SK-N-SH (cell line): ENCODE results near the gene LMAN1L.

ENCODE experiments used
- EP300 ChIP-seq, 2 experiments: IDR thresholded peaks; 2 replicates each; pipeline versions ENCODE4 v1.4.0 to v1.6.1; 2012; ENCODE audit warnings: borderline replicate concordance in 1 of 2, low read depth in 1 of 2, low read length in 1 of 2
- EZH2phosphoT487 ChIP-seq: fragments of 200-600 bp; sonication (generic); IDR thresholded peaks from 2 replicates; pipeline ENCODE4 v1.6.1; 2017; ENCODE audit warnings: low read depth, mixed run types, mild to moderate bottlenecking, antibody characterized with exemption, moderate library complexity, borderline replicate concordance
- GABPA ChIP-seq: IDR thresholded peaks from 2 replicates; pipeline ENCODE4 v1.4.0; 2012; ENCODE audit warnings: low read depth, mild to moderate bottlenecking
- JUND ChIP-seq: IDR thresholded peaks from 2 replicates; pipeline ENCODE4 v1.4.0; 2012
- MXI1 ChIP-seq: IDR thresholded peaks from 2 replicates; pipeline ENCODE4 v1.6.1; 2012; ENCODE audit warnings: mild to moderate bottlenecking, low read depth, low read length, improper control_type of control experiment
- POLR2AphosphoS5 ChIP-seq: IDR thresholded peaks from 2 replicates; pipeline ENCODE4 v1.6.1; 2012; ENCODE audit warnings: low read depth, low read length
- RAD21 ChIP-seq: IDR thresholded peaks from 2 replicates; pipeline ENCODE4 v1.6.1; 2012; ENCODE audit warnings: mild to moderate bottlenecking, low read length
- REST ChIP-seq: IDR thresholded peaks from 2 replicates; pipeline ENCODE4 v1.6.1; 2012; ENCODE audit warnings: mild to moderate bottlenecking, low read depth, low read length, moderate library complexity
- RFX5 ChIP-seq: IDR thresholded peaks from 2 replicates; pipeline ENCODE4 v1.6.1; 2012; ENCODE audit warnings: mild to moderate bottlenecking, improper control_type of control experiment, low read length
- SMC3 ChIP-seq: IDR thresholded peaks from 2 replicates; pipeline ENCODE4 v1.6.1; 2012; ENCODE audit warnings: low read depth, low read length, improper control_type of control experiment
- TAF1 ChIP-seq: IDR thresholded peaks from 2 replicates; pipeline ENCODE4 v1.6.1; 2012; ENCODE audit warnings: low read depth, mild to moderate bottlenecking, low read length, moderate library complexity, borderline replicate concordance
- USF2 ChIP-seq: fragments of 150-350 bp; IDR thresholded peaks from 2 replicates; pipeline ENCODE4 v1.6.1; 2017; ENCODE audit warnings: antibody characterized with exemption, low read length, low read depth, borderline replicate concordance
- TF ChIP-seq, protein P1 (sequence below): fragments of 200-600 bp; sonication (generic); IDR thresholded peaks from 2 replicates; pipeline ENCODE4 v1.6.1; 2017; ENCODE audit warnings: antibody characterized with exemption, mild to moderate bottlenecking, moderate library complexity
- TF ChIP-seq, protein P2 (sequence below): IDR thresholded peaks from 2 replicates; pipeline ENCODE4 v1.4.0; 2012; ENCODE audit warnings: low read depth, borderline replicate concordance

GRCh38 chr15:74870436-74871215 lies 58.0 kb downstream of the LMAN1L start:
- TF ChIP-seq, protein P1, sequence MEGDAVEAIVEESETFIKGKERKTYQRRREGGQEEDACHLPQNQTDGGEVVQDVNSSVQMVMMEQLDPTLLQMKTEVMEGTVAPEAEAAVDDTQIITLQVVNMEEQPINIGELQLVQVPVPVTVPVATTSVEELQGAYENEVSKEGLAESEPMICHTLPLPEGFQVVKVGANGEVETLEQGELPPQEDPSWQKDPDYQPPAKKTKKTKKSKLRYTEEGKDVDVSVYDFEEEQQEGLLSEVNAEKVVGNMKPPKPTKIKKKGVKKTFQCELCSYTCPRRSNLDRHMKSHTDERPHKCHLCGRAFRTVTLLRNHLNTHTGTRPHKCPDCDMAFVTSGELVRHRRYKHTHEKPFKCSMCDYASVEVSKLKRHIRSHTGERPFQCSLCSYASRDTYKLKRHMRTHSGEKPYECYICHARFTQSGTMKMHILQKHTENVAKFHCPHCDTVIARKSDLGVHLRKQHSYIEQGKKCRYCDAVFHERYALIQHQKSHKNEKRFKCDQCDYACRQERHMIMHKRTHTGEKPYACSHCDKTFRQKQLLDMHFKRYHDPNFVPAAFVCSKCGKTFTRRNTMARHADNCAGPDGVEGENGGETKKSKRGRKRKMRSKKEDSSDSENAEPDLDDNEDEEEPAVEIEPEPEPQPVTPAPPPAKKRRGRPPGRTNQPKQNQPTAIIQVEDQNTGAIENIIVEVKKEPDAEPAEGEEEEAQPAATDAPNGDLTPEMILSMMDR: no peak
- TF ChIP-seq GABPA (no peak), RAD21 (no peak), REST (no peak), POLR2AphosphoS5 (no peak), SMC3 (no peak), TAF1 (no peak), EZH2phosphoT487 (no peak), RFX5 (no peak), JUND (no peak), MXI1 (no peak), USF2 (no peak), EP300 (IDR thresholded peaks at IDR 0.05; ENCODE audit: borderline replicate concordance in 1 of 2, low read depth in 1 of 2, low read length in 1 of 2) (no peak)
- TF ChIP-seq, protein P2, sequence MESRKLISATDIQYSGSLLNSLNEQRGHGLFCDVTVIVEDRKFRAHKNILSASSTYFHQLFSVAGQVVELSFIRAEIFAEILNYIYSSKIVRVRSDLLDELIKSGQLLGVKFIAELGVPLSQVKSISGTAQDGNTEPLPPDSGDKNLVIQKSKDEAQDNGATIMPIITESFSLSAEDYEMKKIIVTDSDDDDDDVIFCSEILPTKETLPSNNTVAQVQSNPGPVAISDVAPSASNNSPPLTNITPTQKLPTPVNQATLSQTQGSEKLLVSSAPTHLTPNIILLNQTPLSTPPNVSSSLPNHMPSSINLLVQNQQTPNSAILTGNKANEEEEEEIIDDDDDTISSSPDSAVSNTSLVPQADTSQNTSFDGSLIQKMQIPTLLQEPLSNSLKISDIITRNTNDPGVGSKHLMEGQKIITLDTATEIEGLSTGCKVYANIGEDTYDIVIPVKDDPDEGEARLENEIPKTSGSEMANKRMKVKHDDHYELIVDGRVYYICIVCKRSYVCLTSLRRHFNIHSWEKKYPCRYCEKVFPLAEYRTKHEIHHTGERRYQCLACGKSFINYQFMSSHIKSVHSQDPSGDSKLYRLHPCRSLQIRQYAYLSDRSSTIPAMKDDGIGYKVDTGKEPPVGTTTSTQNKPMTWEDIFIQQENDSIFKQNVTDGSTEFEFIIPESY: no peak
